OCI-LY7 (cell line): ENCODE data around the gene COBL. TPM values are rescaled to one million over a fixed set of nuclear protein-coding genes. Genes with fewer than 3 reads are reported as not detected.

Experiments
- BruUV-seq: library from RNA; stranded (reverse); fragments of 400-500 nt; replicated peaks from 2 replicates; lab custom pipeline; 2021; lab: Mats Ljungman, UMichigan
- CTCF ChIA-PET: fragments of 300-600 bp; sonication (Branson Sonifier 250); formaldehyde crosslinking; loops from one replicate; lab custom pipeline; 2022; ENCODE audit warnings: antibody characterized with exemption; ENCODE audit not compliant: unreplicated experiment; lab: Charles Lee
- POLR2A ChIA-PET: fragments of 300-600 bp; sonication (Branson Sonifier 250); formaldehyde crosslinking; loops from one replicate; lab custom pipeline; 2022; ENCODE audit warnings: antibody characterized with exemption; lab: Charles Lee
- DNase-seq: peaks from one replicate; pipeline ENCODE4 v3.0.0-alpha.2; 2015; ENCODE audit warnings: low spot score
- H2AFZ ChIP-seq: fragments of 200-600 bp; sonication (generic), shearing (Covaris generic); 2 replicates; pipeline ENCODE4 v1.6.1; 2014; ENCODE audit warnings: mild to moderate bottlenecking, antibody characterized with exemption, low read length, moderate library complexity
- H3K27ac ChIP-seq: fragments of 200-600 bp; sonication (generic); 2 replicates; pipeline ENCODE4 v1.5.1; 2014; ENCODE audit warnings: mixed run types, low read depth, mild to moderate bottlenecking, moderate library complexity, low read length, inconsistent platforms; ENCODE audit not compliant: poor library complexity, severe bottlenecking
- H3K36me3 ChIP-seq: fragments of 200-600 bp; sonication (generic); 2 replicates; pipeline ENCODE4 v1.6.1; 2014; ENCODE audit warnings: mild to moderate bottlenecking, antibody characterized with exemption, low read length, moderate library complexity, mixed read lengths; ENCODE audit not compliant: insufficient read depth
- H3K4me1 ChIP-seq: fragments of 200-600 bp; sonication (generic); 2 replicates; pipeline ENCODE4 v1.5.1; 2014; ENCODE audit warnings: mild to moderate bottlenecking, low read length; ENCODE audit not compliant: insufficient read depth, poor library complexity, severe bottlenecking
- H3K4me2 ChIP-seq: fragments of 200-600 bp; sonication (generic); 2 replicates; pipeline ENCODE4 v1.6.1; 2014; ENCODE audit warnings: mild to moderate bottlenecking, low read length
- H3K4me3 ChIP-seq: fragments of 200-600 bp; sonication (generic); 2 replicates; pipeline ENCODE4 v1.5.1; 2014; ENCODE audit warnings: mild to moderate bottlenecking, low read depth, low read length; ENCODE audit not compliant: poor library complexity, severe bottlenecking
- H3K79me2 ChIP-seq: fragments of 200-600 bp; sonication (generic); 2 replicates; pipeline ENCODE4 v1.6.1; 2016; ENCODE audit warnings: low read depth, mild to moderate bottlenecking, low read length, moderate library complexity, mixed read lengths; ENCODE audit not compliant: insufficient read depth
- H3K9me2 ChIP-seq: fragments of 200-600 bp; sonication (generic); 2 replicates; pipeline ENCODE4 v1.6.1; 2016; ENCODE audit warnings: mild to moderate bottlenecking, low read length, mixed read lengths; ENCODE audit not compliant: insufficient read depth
- H3K9me3 ChIP-seq: fragments of 200-600 bp; sonication (generic); 2 replicates; pipeline ENCODE4 v1.6.1; 2014; ENCODE audit warnings: mild to moderate bottlenecking, mixed run types, low read length, mixed read lengths
- H4K20me1 ChIP-seq: fragments of 200-600 bp; sonication (generic); 2 replicates; pipeline ENCODE4 v1.6.1; 2014; ENCODE audit warnings: mild to moderate bottlenecking, antibody characterized with exemption, low read length, moderate library complexity, mixed read lengths; ENCODE audit not compliant: insufficient read depth
- EZH2phosphoT487 ChIP-seq: fragments of 200-600 bp; sonication (generic); IDR thresholded peaks from 2 replicates; pipeline ENCODE4 v1.6.1; 2018; ENCODE audit warnings: low read depth, borderline replicate concordance, mild to moderate bottlenecking, mixed run types, antibody characterized with exemption, low read length, moderate library complexity, mixed read lengths
- intact Hi-C: fragments of 100-400 bp; cut with micrococcal nuclease; formaldehyde crosslinking; loops from one replicate; pipeline ENCODE4 v1.10.0; 2022; ENCODE audit not compliant: unreplicated experiment
- total RNA-seq, 2 experiments: library from RNA; depleted of rRNA in 1 of 2; stranded (reverse); fragments of >200 nt in 1 of 2; shearing (Covaris generic) in 1 of 2; gene quantifications; 2 replicates each; pipeline ENCODE4 v1.2.3, GENCODE V29; 2014 to 2022
- TF ChIP-seq, protein P1 (sequence below): fragments of 200-600 bp; sonication (generic); conservative IDR thresholded peaks from 2 replicates; pipeline ENCODE4 v1.5.1; 2014; ENCODE audit warnings: mild to moderate bottlenecking, antibody characterized with exemption, low read length, moderate library complexity, mixed read lengths

Gene COBL
- total RNA-seq, 2 experiments from 2014 or later = not detected

DNA sequence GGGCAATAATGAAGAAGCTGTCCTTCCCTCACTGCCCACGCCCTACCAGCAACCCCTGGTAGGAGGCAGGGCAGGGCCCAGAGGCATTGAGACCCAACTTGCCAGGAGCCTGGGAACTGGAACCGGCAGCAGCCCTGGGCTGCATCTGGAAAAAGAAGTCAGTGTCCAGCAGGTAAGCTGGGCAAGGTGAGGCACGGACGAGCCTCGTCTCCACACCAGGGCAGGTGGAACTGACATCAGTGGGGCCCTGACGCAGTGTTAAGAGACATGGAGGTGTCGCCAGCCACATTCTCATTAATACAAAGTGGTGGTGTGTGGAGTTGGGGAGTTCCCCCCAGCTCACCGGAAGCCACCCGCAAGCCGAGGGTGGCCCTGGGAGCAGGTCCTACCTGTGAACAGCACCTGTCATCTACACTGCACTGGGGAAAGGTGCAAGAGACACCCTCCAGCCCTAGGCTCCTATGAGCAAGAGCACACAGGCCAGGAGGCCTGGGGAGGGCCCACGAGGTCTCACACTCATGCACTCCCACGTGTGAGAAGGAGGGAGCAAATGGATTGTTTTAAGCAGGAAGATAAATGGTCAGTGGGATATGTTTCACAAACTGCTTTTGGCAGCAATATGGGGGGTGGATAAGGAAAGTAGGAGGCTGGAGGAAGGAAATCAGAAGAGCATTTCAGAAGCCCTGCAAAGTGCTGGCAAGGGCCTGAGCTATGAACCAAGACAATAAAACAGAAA is 53.6 kb downstream of the COBL start:
- intact Hi-C loops = no loop called here
- no TSS peak for BruUV-seq

DNA sequence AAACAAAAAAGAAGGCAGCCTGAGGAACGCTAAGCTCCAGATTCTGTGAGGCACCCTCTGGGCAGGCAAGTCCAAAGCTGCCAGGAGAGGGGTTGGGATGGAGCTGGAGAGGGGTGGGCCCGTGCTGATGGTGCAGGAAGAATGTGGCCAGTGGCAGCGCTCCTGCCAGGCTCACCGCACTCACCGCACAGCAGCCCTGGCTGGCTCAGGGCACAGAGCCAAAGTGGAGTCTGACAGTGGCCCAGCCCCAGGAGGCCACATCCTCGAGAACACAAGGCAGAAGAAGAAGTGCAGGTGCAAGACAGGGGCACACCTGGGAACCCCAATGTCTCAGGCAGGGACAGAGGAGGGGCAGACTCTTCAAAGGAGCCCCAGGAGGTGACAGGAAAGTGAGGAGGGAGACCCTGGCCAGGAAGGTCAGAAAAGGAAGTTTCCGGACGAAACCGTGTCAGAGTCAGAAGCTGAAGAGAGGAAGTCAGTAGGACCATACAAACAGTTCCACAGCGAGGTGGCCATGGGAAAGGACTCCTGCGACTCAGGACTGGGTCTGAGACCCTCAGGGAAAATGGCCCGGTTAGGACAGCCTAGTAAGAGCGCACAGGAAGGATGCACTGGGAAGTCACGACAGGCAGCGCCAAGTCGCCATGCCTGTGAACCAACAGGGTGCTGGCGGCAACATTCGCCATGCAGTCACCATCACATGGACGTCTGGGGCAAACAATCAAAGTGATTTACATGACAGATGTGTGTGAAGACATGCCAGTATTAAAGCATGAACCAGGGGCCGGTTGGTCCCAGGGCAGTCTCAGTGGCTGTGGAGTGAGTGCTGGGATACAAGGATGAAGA is 54.4 kb downstream of the COBL start:
- no peak overlapping the region for H2AFZ ChIP-seq
- BruUV-seq = no TSS peak
- no peak overlapping the region for H3K4me2 ChIP-seq
- CTCF ChIA-PET = no interaction called here
- no peaks in the 10 kb centered on the region for H3K9me2 ChIP-seq
- H3K4me1 ChIP-seq = no peaks in the 10 kb centered on the region
- no peaks in the 10 kb centered on the region for H3K36me3 ChIP-seq
- no peaks in the 10 kb centered on the region for H3K9me3 ChIP-seq
- intact Hi-C loops = no loop called here
- H4K20me1 ChIP-seq = no peaks in the 10 kb centered on the region
- POLR2A ChIA-PET = no interaction called here
- H3K79me2 ChIP-seq = no peaks in the 10 kb centered on the region
- DNase-seq = no peak
- H3K4me3 ChIP-seq = no peak overlapping the region
- TF ChIP-seq, protein P1, sequence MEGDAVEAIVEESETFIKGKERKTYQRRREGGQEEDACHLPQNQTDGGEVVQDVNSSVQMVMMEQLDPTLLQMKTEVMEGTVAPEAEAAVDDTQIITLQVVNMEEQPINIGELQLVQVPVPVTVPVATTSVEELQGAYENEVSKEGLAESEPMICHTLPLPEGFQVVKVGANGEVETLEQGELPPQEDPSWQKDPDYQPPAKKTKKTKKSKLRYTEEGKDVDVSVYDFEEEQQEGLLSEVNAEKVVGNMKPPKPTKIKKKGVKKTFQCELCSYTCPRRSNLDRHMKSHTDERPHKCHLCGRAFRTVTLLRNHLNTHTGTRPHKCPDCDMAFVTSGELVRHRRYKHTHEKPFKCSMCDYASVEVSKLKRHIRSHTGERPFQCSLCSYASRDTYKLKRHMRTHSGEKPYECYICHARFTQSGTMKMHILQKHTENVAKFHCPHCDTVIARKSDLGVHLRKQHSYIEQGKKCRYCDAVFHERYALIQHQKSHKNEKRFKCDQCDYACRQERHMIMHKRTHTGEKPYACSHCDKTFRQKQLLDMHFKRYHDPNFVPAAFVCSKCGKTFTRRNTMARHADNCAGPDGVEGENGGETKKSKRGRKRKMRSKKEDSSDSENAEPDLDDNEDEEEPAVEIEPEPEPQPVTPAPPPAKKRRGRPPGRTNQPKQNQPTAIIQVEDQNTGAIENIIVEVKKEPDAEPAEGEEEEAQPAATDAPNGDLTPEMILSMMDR = no peak
- TF ChIP-seq EZH2phosphoT487 = no peak
- H3K27ac ChIP-seq = no peak overlapping the region

More for the DNA sequence above, 53.6 kb downstream of the COBL start:
- H3K9me2 ChIP-seq = no peaks in the 10 kb centered on the region
- H3K36me3 ChIP-seq = no peaks in the 10 kb centered on the region
- H3K27ac ChIP-seq = no peak overlapping the region
- no peak overlapping the region for H3K4me3 ChIP-seq
- ChIA-PET POLR2A (interaction anchor here (0.6 kb wide), 1 partner anchor 48 kb away, joined by 3 read pairs; no protein-coding TSS in a partner anchor), CTCF (no interaction called here)
- TF ChIP-seq, protein P1 = no peak
- no peak for TF ChIP-seq EZH2phosphoT487
- DNase-seq = no peak
- no peaks in the 10 kb centered on the region for H3K9me3 ChIP-seq
- no peak overlapping the region for H3K4me2 ChIP-seq
- no peaks in the 10 kb centered on the region for H3K79me2 ChIP-seq
- H4K20me1 ChIP-seq = no peaks in the 10 kb centered on the region
- no peak overlapping the region for H2AFZ ChIP-seq
- no peaks in the 10 kb centered on the region for H3K4me1 ChIP-seq
